ENCODE data around the gene BGN. TPM values are rescaled to one million over a fixed set of nuclear protein-coding genes. Genes with fewer than 3 reads are reported as not detected.

BGN gene
- total RNA-seq, 2 donors from 2014 or later = 141 to 206 TPM

- no peak for TF ChIP-seq CTCF (IDR thresholded peaks at IDR 0.05)
- Histone ChIP-seq H3K27me3 (no peaks in the 10 kb centered on the region), H3K36me3 (no peaks in the 10 kb centered on the region), H3K4me3 (no peak overlapping the region), H3K27ac (no peak overlapping the region), H3K4me1 (no peaks in the 10 kb centered on the region), H3K9me3 (no peaks in the 10 kb centered on the region)
- no peak for DNase-seq (ENCODE audit: low spot score)
Measured at GRCh38 chrX:153526042-153526441, 31.3 kb downstream of the BGN start.

GRCh38 chrX:153526801-153527200, 32.0 kb downstream of the BGN start:
- no peaks in the 10 kb centered on the region for H3K9me3 ChIP-seq
- H3K27me3 ChIP-seq = no peaks in the 10 kb centered on the region
- no peak for DNase-seq (ENCODE audit: low spot score)
- H3K4me3 ChIP-seq = no peak overlapping the region
- no peaks in the 10 kb centered on the region for H3K36me3 ChIP-seq
- TF ChIP-seq CTCF (IDR thresholded peaks at IDR 0.05) = no peak
- no peak overlapping the region for H3K27ac ChIP-seq
- no peaks in the 10 kb centered on the region for H3K4me1 ChIP-seq

GRCh38 chrX:153527208-153527607, 32.4 kb downstream of the BGN start:
- no peaks in the 10 kb centered on the region for H3K27me3 ChIP-seq

GRCh38 chrX:153530411-153531129, 35.8 kb downstream of the BGN start:
- Histone ChIP-seq H3K27me3 (no peaks in the 10 kb centered on the region), H3K9me3 (no peaks in the 10 kb centered on the region), H3K27ac (no peak overlapping the region), H3K4me3 (no peak overlapping the region), H3K36me3 (no peaks in the 10 kb centered on the region), H3K4me1 (no peaks in the 10 kb centered on the region)
- no peak for DNase-seq (ENCODE audit: low spot score)
- TF ChIP-seq CTCF (IDR thresholded peaks at IDR 0.05) = no peak

More at GRCh38 chrX:153527208-153527607, 32.4 kb downstream of the BGN start:
- Histone ChIP-seq H3K4me3 (no peak overlapping the region), H3K36me3 (no peaks in the 10 kb centered on the region), H3K27ac (no peak overlapping the region), H3K9me3 (no peaks in the 10 kb centered on the region), H3K4me1 (no peaks in the 10 kb centered on the region)
- TF ChIP-seq CTCF (IDR thresholded peaks at IDR 0.05) = no peak
- no peak for DNase-seq (ENCODE audit: low spot score)

DNA sequence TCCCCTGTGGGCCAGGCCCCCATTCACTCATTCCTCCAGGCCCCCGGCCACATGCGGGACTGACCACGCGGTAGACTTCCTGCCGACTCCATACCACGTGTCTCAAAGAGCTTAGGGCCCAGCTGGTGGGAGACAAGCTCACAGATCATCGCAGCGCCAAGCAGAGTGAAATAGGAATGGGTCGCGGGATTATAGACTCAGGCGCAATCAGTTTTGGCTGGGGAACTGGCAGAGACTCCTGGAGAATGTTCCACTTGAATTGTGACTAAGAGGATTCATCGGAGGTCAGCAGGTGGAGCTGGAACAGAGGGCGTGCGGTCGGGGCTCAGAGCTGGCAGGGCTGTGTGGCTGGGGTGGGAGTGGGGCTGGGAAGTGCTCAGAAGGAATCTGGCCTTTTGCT, 38.3 kb downstream of the BGN start:
- TF ChIP-seq CTCF (IDR thresholded peaks at IDR 0.05) = no peak
- H3K9me3 ChIP-seq = no peaks in the 10 kb centered on the region

GRCh38 chrX:153537080-153537479, 42.3 kb downstream of the BGN start:
- Histone ChIP-seq H3K9me3 (no peaks in the 10 kb centered on the region), H3K4me3 (no peak overlapping the region), H3K4me1 (no peaks in the 10 kb centered on the region), H3K27me3 (no peaks in the 10 kb centered on the region), H3K27ac (no peak overlapping the region), H3K36me3 (no peaks in the 10 kb centered on the region)
- DNase-seq (ENCODE audit: low spot score) = no peak
- TF ChIP-seq CTCF (IDR thresholded peaks at IDR 0.05) = no peak

More for the DNA sequence above, 38.3 kb downstream of the BGN start:
- no peaks in the 10 kb centered on the region for H3K4me1 ChIP-seq
- DNase-seq (ENCODE audit: low spot score) = no peak
- H3K4me3 ChIP-seq = no peak overlapping the region
- H3K36me3 ChIP-seq = no peaks in the 10 kb centered on the region
- H3K27ac ChIP-seq = no peak overlapping the region
- H3K27me3 ChIP-seq = no peaks in the 10 kb centered on the region
